Activated B cell treated with CpG ODN at 0.5 μM for 24 hours (primary cell): ENCODE data around the gene GRM8. TPM values are rescaled to one million over a fixed set of nuclear protein-coding genes. Genes with fewer than 3 reads are reported as not detected.

Source experiments
- ATAC-seq: fragments of 200-7000 bp; cut with Tn5 transposase; one replicate; pipeline ENCODE4 v1.10.0; 2021; ENCODE audit warnings: low read depth, mild to moderate bottlenecking, moderate library complexity
- CTCF ChIA-PET: fragments of 350-600 bp; sonication (Branson Sonifier 250); formaldehyde crosslinking; loops from one replicate; lab custom pipeline; 2021; ENCODE audit warnings: antibody characterized with exemption; lab: Charles Lee
- POLR2A ChIA-PET: fragments of 350-600 bp; sonication (Branson Sonifier 250); formaldehyde crosslinking; loops from one replicate; lab custom pipeline; 2021; ENCODE audit warnings: antibody characterized with exemption; lab: Charles Lee
- DNase-seq: peaks from one replicate; pipeline ENCODE4 v3.0.0; 2022
- H3K27ac Mint-ChIP-seq: one replicate; pipeline ENCODE4 v1.8.0; 2020; ENCODE audit warnings: mixed read lengths
- H3K27me3 Mint-ChIP-seq: one replicate; pipeline ENCODE4 v1.8.0; 2021; ENCODE audit warnings: mixed read lengths
- H3K36me3 Mint-ChIP-seq: one replicate; pipeline ENCODE4 v1.8.0; 2021; ENCODE audit warnings: low read depth, mixed read lengths
- H3K4me1 Mint-ChIP-seq: one replicate; pipeline ENCODE4 v1.8.0; 2021; ENCODE audit warnings: mixed read lengths
- H3K4me3 Mint-ChIP-seq: one replicate; pipeline ENCODE4 v1.8.0; 2020; ENCODE audit warnings: mild to moderate bottlenecking, mixed read lengths
- H3K9me3 Mint-ChIP-seq: one replicate; pipeline ENCODE4 v1.8.0; 2020; ENCODE audit warnings: mixed read lengths
- CTCF ChIP-seq: fragments of 200-600 bp; IDR thresholded peaks from one replicate; pipeline ENCODE4 v1.8.0; 2022; ENCODE audit warnings: antibody characterized with exemption, mild to moderate bottlenecking
- intact Hi-C: fragments of 100-400 bp; cut with micrococcal nuclease; formaldehyde crosslinking; loops from one replicate; pipeline ENCODE4 v1.15.1; 2024
- total RNA-seq: library from RNA; stranded (reverse); gene quantifications from 2 replicates; pipeline ENCODE4 v1.2.3, GENCODE V29; 2022

GRM8 gene
- total RNA-seq, 1 donor from 2014 or later = not detected

GRCh38 chr7:126483972-126484371 is 768.8 kb downstream of the GRM8 start:
- Mint-ChIP-seq H3K4me1 (no peaks in the 10 kb centered on the region), H3K36me3 (no peaks in the 10 kb centered on the region), H3K27ac (no peak overlapping the region), H3K4me3 (no peak overlapping the region), H3K27me3 (no peaks in the 10 kb centered on the region), H3K9me3 (no peaks in the 10 kb centered on the region)
- DNase-seq (no peak), ATAC-seq (no peak)
- intact Hi-C loops = no loop called here
- no peak for TF ChIP-seq CTCF
- ChIA-PET POLR2A (no interaction called here), CTCF (no interaction called here)

GRCh38 chr7:126472825-126473224 is 779.9 kb downstream of the GRM8 start:
- ATAC-seq (no peak), DNase-seq (no peak)
- Mint-ChIP-seq H3K36me3 (no peaks in the 10 kb centered on the region), H3K4me1 (no peaks in the 10 kb centered on the region), H3K27me3 (no peaks in the 10 kb centered on the region), H3K27ac (no peak overlapping the region), H3K4me3 (no peak overlapping the region), H3K9me3 (peaks cover 11% of the 10 kb centered on the region)
- ChIA-PET CTCF (no interaction called here), POLR2A (no interaction called here)
- intact Hi-C loops = no loop called here
- TF ChIP-seq CTCF = no peak

- no peaks in the 10 kb centered on the region for H3K27me3 Mint-ChIP-seq
These were observed 790.3 kb downstream of the GRM8 start for GRCh38 chr7:126462405-126462804.

GRCh38 chr7:126460664-126461063 is 792.1 kb downstream of the GRM8 start:
- intact Hi-C loops = no loop called here
- Mint-ChIP-seq H3K4me3 (no peak overlapping the region), H3K4me1 (no peaks in the 10 kb centered on the region), H3K27me3 (no peaks in the 10 kb centered on the region), H3K36me3 (no peaks in the 10 kb centered on the region), H3K9me3 (peaks cover 2% of the 10 kb centered on the region), H3K27ac (no peak overlapping the region)
- TF ChIP-seq CTCF = no peak
- CTCF ChIA-PET = no interaction called here
- ATAC-seq (no peak), DNase-seq (no peak)
- POLR2A ChIA-PET = no interaction called here

More at GRCh38 chr7:126462405-126462804, 790.3 kb downstream of the GRM8 start:
- H3K27ac Mint-ChIP-seq = no peak overlapping the region
- peaks cover 2% of the 10 kb centered on the region for H3K9me3 Mint-ChIP-seq
- H3K36me3 Mint-ChIP-seq = no peaks in the 10 kb centered on the region
- no peak for TF ChIP-seq CTCF
- DNase-seq = no peak
- intact Hi-C loops = no loop called here
- ATAC-seq = no peak
- H3K4me1 Mint-ChIP-seq = no peaks in the 10 kb centered on the region
- H3K4me3 Mint-ChIP-seq = no peak overlapping the region
- ChIA-PET CTCF (no interaction called here), POLR2A (no interaction called here)

GRCh38 chr7:126453104-126453503 is 799.6 kb downstream of the GRM8 start:
- Mint-ChIP-seq H3K36me3 (no peaks in the 10 kb centered on the region), H3K9me3 (no peaks in the 10 kb centered on the region), H3K4me3 (no peak overlapping the region), H3K27ac (no peak overlapping the region), H3K4me1 (peaks cover 5% of the 10 kb centered on the region), H3K27me3 (no peaks in the 10 kb centered on the region)
- intact Hi-C loops = no loop called here
- CTCF ChIA-PET = no interaction called here
- no peak for ATAC-seq
- no peak for DNase-seq
- no peak for TF ChIP-seq CTCF
- POLR2A ChIA-PET = no interaction called here
